ENCODE results near the gene DDX10. TPM values are rescaled to one million over a fixed set of nuclear protein-coding genes. Genes with fewer than 3 reads are reported as not detected.

Gene DDX10
- total and polyA plus RNA-seq, 8 donors: 16.5 to 32.8 (median 28.9) TPM

DNA sequence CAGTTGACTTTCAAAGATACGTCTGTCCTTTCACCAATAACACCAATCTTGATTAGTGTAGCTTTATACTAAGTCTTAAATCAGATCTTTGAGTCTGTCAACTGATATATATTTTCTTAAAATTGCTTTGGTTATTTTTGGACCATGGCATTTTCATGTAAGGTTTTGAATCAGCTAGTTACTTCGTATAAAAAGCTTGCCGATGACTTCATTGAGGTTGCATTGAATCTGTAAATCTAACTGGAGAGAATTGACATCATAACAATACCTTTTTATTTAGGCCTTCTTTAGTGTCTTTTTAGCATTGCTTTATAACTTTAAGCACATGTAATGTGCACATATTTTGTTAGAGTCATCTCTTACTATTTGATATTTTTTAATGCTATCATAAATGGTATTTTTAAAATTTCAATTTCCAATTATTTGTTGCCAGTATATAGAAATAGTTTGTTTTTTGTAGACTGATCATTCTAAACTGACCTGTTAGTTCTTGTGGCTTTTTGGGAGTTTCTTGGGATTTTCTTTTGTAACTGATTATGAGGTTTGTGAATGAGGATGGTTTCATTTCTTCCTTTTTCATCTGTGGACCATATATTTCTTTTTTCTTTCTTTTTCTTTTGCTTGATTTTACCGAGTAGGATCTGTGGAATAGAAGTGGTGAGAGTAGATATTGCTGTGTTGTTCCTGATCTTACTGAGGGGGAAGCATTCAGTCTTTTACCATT lies 61.4 kb downstream of the DDX10 start:
- no peak overlapping the region for H3K27ac ChIP-seq
- no peak overlapping the region for H3K4me3 ChIP-seq
- ATAC-seq (no peak), DNase-seq (no peak)
- H3K9me3 ChIP-seq: peaks cover 0 to 3% of the 10 kb centered on the region in 2 donors
- no peaks in the 10 kb centered on the region for H3K4me1 ChIP-seq
- H3K36me3 ChIP-seq: peaks cover 0 to 31% of the 10 kb centered on the region in 2 donors
- H3K27me3 ChIP-seq: no peaks in the 10 kb centered on the region
- intact Hi-C loops (cut with DNase I): no loop called here
- TF ChIP-seq, protein P1, sequence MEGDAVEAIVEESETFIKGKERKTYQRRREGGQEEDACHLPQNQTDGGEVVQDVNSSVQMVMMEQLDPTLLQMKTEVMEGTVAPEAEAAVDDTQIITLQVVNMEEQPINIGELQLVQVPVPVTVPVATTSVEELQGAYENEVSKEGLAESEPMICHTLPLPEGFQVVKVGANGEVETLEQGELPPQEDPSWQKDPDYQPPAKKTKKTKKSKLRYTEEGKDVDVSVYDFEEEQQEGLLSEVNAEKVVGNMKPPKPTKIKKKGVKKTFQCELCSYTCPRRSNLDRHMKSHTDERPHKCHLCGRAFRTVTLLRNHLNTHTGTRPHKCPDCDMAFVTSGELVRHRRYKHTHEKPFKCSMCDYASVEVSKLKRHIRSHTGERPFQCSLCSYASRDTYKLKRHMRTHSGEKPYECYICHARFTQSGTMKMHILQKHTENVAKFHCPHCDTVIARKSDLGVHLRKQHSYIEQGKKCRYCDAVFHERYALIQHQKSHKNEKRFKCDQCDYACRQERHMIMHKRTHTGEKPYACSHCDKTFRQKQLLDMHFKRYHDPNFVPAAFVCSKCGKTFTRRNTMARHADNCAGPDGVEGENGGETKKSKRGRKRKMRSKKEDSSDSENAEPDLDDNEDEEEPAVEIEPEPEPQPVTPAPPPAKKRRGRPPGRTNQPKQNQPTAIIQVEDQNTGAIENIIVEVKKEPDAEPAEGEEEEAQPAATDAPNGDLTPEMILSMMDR (IDR thresholded peaks at IDR 0.05): no peak

DNA sequence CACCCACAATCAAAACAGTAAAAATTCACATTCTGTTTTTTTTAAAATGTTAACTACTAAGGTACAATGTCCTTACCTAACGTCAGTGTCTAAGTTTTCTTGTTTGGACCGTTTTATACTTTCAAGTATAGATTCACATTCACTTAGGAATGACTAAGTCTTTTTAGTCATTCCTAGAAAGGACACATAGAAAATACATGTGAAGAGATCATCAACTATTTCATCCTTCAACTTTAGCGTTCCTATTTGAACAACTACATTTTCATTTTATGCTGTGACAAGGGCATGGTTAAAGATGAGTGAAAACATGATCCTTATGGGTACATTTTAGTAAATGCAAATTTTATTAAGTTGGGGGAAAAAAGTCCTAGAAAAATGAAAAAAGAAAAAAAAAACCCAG lies 62.8 kb downstream of the DDX10 start:
- Histone ChIP-seq H3K4me1 (no peaks in the 10 kb centered on the region), H3K27me3 (no peaks in the 10 kb centered on the region), H3K27ac (no peak overlapping the region), H3K4me3 (no peak overlapping the region), H3K9me3 (peaks cover 0 to 3% of the 10 kb centered on the region in 2 donors), H3K36me3 (peaks cover 0 to 20% of the 10 kb centered on the region in 2 donors)
- intact Hi-C loops (cut with DNase I): no loop called here
- DNase-seq: no peak
- no peak for ATAC-seq
- TF ChIP-seq, protein P1 (IDR thresholded peaks at IDR 0.05): no peak

- TF ChIP-seq, protein P1 (IDR thresholded peaks at IDR 0.05): no peak
- intact Hi-C loops (cut with DNase I): no loop called here
- Histone ChIP-seq H3K4me3 (no peak overlapping the region), H3K4me1 (peaks cover 0 to 9% of the 10 kb centered on the region in 2 donors), H3K9me3 (peaks cover 0 to 3% of the 10 kb centered on the region in 2 donors), H3K27ac (no peak overlapping the region), H3K36me3 (peaks cover 0 to 12% of the 10 kb centered on the region in 2 donors), H3K27me3 (no peaks in the 10 kb centered on the region)
- ATAC-seq: no peak
- DNase-seq: peak in 1 of 4 donors; percentile 7
These were observed 64.5 kb downstream of the DDX10 start for GRCh38 chr11:108729227-108729871.

DNA sequence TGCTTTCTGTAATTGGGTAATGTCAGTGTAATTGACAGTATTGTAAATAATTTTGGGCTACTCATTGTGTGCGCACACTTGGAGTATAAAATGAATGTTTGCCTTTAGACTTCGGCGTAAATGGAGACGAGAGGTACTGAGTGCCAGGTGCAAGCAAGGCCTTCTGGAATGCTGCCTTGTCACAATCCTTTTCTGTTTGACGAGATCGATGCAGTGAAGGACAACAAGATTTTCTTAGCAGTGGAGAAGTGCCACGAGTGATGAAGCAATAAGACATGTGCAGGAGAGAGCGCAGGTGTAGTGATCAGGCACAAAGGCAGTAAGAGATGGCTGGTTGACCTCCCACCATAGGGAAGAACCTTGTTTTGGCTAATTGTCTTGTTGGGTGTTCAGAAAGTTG lies 67.5 kb downstream of the DDX10 start:
- intact Hi-C loops (cut with DNase I): no loop called here
- Histone ChIP-seq H3K9me3 (no peaks in the 10 kb centered on the region), H3K36me3 (no peaks in the 10 kb centered on the region), H3K27me3 (no peaks in the 10 kb centered on the region), H3K4me1 (peaks cover 0 to 12% of the 10 kb centered on the region in 2 donors), H3K4me3 (no peak overlapping the region), H3K27ac (no peak overlapping the region)
- ATAC-seq: peak; percentile 32
- DNase-seq: peak in 1 of 4 donors; percentile 13
- TF ChIP-seq, protein P1 (IDR thresholded peaks at IDR 0.05): no peak

GRCh38 chr11:108733479-108734116 lies 68.7 kb downstream of the DDX10 start:
- no peak overlapping the region for H3K27ac ChIP-seq
- H3K4me1 ChIP-seq: peaks cover 0 to 12% of the 10 kb centered on the region in 2 donors
- intact Hi-C loops (cut with DNase I): no loop called here
- TF ChIP-seq, protein P1 (IDR thresholded peaks at IDR 0.05): no peak
- no peaks in the 10 kb centered on the region for H3K36me3 ChIP-seq
- no peak for DNase-seq
- ATAC-seq: peak; percentile 44
- no peak overlapping the region for H3K4me3 ChIP-seq
- no peaks in the 10 kb centered on the region for H3K27me3 ChIP-seq
- no peaks in the 10 kb centered on the region for H3K9me3 ChIP-seq

Measured in left lung (tissue), 10 donors.